ENCODE results near the gene MPIG6B. TPM values are rescaled to one million over a fixed set of nuclear protein-coding genes. Genes with fewer than 3 reads are reported as not detected.

The MPIG6B gene
- total RNA-seq, 1 donor from 2014 or later = not detected

- H4K20me1 ChIP-seq (ENCODE audit: insufficient read depth, low read length) = peaks cover 22% of the 10 kb centered on the region
- peaks cover 10% of the 10 kb centered on the region for H3K36me3 ChIP-seq (ENCODE audit: insufficient read depth, low read length)
- no peaks in the 10 kb centered on the region for H3K9me3 ChIP-seq (ENCODE audit: insufficient read depth, low read depth, low read length)
- H3K9me3 Mint-ChIP-seq (ENCODE audit: unreplicated experiment) = no peaks in the 10 kb centered on the region
- H3K27me3 ChIP-seq (ENCODE audit: insufficient read depth, low read length) = no peaks in the 10 kb centered on the region
- peak overlapping the region; percentile 54 for H3K27ac ChIP-seq (ENCODE audit: low read depth, low read length)
- FAIRE-seq (peak; percentile 9), DNase-seq (ENCODE audit: low read depth) (peak; percentile 78)
- H3K27me3 Mint-ChIP-seq (ENCODE audit: low read depth, unreplicated experiment) = no peaks in the 10 kb centered on the region
- H3K9ac ChIP-seq (ENCODE audit: low read length) = peak overlapping the region; percentile 50
- H3K79me2 ChIP-seq (ENCODE audit: insufficient read depth, low read length) = peaks cover 42% of the 10 kb centered on the region
- TF ChIP-seq, protein P1, sequence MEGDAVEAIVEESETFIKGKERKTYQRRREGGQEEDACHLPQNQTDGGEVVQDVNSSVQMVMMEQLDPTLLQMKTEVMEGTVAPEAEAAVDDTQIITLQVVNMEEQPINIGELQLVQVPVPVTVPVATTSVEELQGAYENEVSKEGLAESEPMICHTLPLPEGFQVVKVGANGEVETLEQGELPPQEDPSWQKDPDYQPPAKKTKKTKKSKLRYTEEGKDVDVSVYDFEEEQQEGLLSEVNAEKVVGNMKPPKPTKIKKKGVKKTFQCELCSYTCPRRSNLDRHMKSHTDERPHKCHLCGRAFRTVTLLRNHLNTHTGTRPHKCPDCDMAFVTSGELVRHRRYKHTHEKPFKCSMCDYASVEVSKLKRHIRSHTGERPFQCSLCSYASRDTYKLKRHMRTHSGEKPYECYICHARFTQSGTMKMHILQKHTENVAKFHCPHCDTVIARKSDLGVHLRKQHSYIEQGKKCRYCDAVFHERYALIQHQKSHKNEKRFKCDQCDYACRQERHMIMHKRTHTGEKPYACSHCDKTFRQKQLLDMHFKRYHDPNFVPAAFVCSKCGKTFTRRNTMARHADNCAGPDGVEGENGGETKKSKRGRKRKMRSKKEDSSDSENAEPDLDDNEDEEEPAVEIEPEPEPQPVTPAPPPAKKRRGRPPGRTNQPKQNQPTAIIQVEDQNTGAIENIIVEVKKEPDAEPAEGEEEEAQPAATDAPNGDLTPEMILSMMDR (IDR thresholded peaks at IDR 0.05; ENCODE audit: insufficient read depth, low read depth, low read length) = no peak
- TF ChIP-seq EZH2 (IDR thresholded peaks at IDR 0.05; ENCODE audit: insufficient read depth, low read length) = no peak
- peak overlapping the region; percentile 57 for H2AFZ ChIP-seq (ENCODE audit: low read depth, low read length)
- H3K4me2 ChIP-seq (ENCODE audit: low read length) = peak overlapping the region; percentile 93
- peaks cover 39% of the 10 kb centered on the region for H3K4me1 ChIP-seq (ENCODE audit: insufficient read depth, low read length)
- peaks cover 34% of the 10 kb centered on the region for H3K4me1 Mint-ChIP-seq (ENCODE audit: low read depth, unreplicated experiment)
- H3K4me3 Mint-ChIP-seq (ENCODE audit: unreplicated experiment) = peak overlapping the region; percentile 99
- H3K27ac Mint-ChIP-seq (ENCODE audit: unreplicated experiment) = peak overlapping the region; percentile 99
- H3K4me3 ChIP-seq (ENCODE audit: insufficient read depth, low read depth, low read length) = peak overlapping the region; percentile 18
- peaks cover 17% of the 10 kb centered on the region for H3K36me3 Mint-ChIP-seq (ENCODE audit: low read depth, unreplicated experiment)
Observed at GRCh38 chr6:31737991-31738979, 15.1 kb downstream of the MPIG6B start.

DNA sequence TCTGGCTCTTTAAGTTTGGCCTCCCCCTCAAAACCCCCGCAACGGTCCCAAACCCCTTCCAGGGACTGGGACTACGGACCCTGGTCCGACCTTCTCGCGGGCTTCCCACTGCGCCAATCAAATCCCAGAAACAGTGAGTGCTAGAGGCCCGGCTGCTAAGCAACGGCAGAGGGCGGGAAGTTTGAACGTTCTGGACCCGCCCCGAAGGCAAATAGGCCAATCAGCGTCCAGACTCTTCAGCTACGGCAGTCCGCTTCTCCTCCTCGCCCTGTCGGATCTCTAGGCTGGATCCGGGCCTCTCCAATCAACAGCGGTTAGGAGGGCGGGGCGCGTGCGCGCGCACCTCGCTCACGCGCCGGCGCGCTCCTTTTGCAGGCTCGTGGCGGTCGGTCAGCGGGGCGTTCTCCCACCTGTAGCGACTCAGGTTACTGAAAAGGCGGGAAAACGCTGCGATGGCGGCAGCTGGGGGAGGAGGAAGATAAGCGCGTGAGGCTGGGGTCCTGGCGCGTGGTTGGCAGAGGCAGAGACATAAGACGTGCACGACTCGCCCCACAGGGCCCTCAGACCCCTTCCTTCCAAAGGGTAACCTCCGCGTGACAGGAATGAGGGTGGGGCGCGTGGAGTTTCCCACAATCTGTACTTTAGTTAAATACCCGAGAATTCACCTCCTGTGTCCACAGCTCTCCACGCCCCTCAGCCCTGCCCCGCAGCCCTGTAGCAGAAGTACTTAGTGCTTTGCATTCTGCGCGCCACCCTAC, 16.6 kb downstream of the MPIG6B start, which contains the start of gene MSH5:
Gene MSH5 (plus strand): TSS at position 367 of the 758 bp plus-strand sequence. CDS start 462 bp downstream, outside the sequence.
- peak within 1 kb of the TSS; percentile 96 for H3K4me2 ChIP-seq (ENCODE audit: low read length)
- Mint-ChIP-seq H3K9me3 (ENCODE audit: unreplicated experiment) (no peaks in the 10 kb centered on the region), H3K36me3 (ENCODE audit: low read depth, unreplicated experiment) (peaks cover 10% of the 10 kb centered on the region), H3K27ac (ENCODE audit: unreplicated experiment) (peak within 1 kb of the TSS; percentile 99), H3K27me3 (ENCODE audit: low read depth, unreplicated experiment) (no peaks in the 10 kb centered on the region), H3K4me3 (ENCODE audit: unreplicated experiment) (peak within 1 kb of the TSS; percentile 99), H3K4me1 (ENCODE audit: low read depth, unreplicated experiment) (peaks cover 32% of the 10 kb centered on the region)
- FAIRE-seq = no peak
- no peaks in the 10 kb centered on the region for H3K36me3 ChIP-seq (ENCODE audit: insufficient read depth, low read length)
- H3K9me3 ChIP-seq (ENCODE audit: insufficient read depth, low read depth, low read length) = no peaks in the 10 kb centered on the region
- peak within 1 kb of the TSS; percentile 75 for H3K4me3 ChIP-seq (ENCODE audit: insufficient read depth, low read depth, low read length)
- no peaks in the 10 kb centered on the region for H3K27me3 ChIP-seq (ENCODE audit: insufficient read depth, low read length)
- no peak for TF ChIP-seq EZH2 (IDR thresholded peaks at IDR 0.05; ENCODE audit: insufficient read depth, low read length)
- peak within 1 kb of the TSS; percentile 80 for H3K9ac ChIP-seq (ENCODE audit: low read length)
- H3K79me2 ChIP-seq (ENCODE audit: insufficient read depth, low read length) = peaks cover 27% of the 10 kb centered on the region
- peak; percentile 97 for DNase-seq (ENCODE audit: low read depth)
- peak within 1 kb of the TSS; percentile 83 for H2AFZ ChIP-seq (ENCODE audit: low read depth, low read length)
- H4K20me1 ChIP-seq (ENCODE audit: insufficient read depth, low read length) = peaks cover 7% of the 10 kb centered on the region
- peak within 1 kb of the TSS; percentile 65 for H3K27ac ChIP-seq (ENCODE audit: low read depth, low read length)
- H3K4me1 ChIP-seq (ENCODE audit: insufficient read depth, low read length) = peaks cover 27% of the 10 kb centered on the region
